ENCODE measurements around the gene FIGN.

GRCh38 chr2:163607630-163608029 is 128.2 kb downstream of the FIGN start:
- TF ChIP-seq CTCF (IDR thresholded peaks at IDR 0.05) (no peak), POLR2A (IDR thresholded peaks at IDR 0.05) (no peak)
